HG02588 (cell line): ENCODE measurements around the gene RPS2.
A peak's percentile ranks its signal among the peaks of the same experiment; 100 is the strongest.
"Not testable (repeated sequence)": the region's sequence is repeated elsewhere in the genome, so short reads cannot be mapped to it uniquely, and the experiment has no call there.

Experiments used
- ATAC-seq: cut with Tn5 transposase; IDR thresholded peaks from one replicate; pipeline ENCODE4 v1.9.1; 2021; ENCODE audit warnings: mild to moderate bottlenecking, moderate library complexity; ENCODE audit not compliant: unreplicated experiment

RPS2 gene

DNA sequence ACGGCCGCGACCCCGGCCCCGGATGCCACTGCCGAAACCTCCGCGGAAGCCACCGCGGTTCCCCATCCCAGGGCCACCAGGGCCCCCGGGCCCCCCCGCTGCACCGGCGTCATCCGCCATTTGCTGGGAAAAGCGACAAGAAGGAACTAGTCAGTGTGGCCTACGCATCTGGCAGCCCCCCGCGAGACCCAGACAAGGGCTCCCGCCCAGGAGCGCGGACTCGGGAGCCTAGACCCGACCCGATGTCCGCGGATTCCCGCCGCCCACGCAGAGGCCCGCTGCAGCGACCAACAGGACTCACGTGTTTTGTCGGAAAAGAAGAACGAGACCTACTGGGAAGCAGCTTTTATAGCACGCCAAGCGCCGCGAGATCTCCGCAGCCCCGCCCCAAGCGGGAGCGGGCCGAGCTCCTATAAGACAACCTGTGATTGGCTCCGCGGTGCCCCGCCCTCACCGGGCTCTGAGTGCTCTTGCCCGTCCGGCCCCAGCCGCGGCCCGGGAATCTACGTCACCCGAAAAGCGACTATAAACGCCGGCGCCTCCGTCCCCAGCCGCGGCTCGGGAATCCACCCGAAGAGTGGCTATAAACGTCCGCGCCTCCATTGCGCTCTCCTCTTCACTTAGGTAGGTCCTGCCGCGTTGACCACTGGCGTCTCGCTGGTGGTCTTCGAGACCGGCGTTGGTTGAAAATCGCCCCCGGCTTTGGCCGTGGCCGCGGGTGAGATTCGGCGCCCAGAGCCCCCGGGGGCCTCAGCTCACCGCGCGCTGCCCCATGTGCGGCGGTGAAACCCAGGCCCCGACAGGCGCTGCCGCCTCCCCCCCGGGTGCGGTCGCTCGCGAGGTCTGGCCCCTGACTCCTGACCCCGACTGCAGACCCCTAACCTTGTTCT lies at the start of gene RPS2:
RPS2 (minus strand) TSS at position 321 of the 890 bp plus-strand sequence; CDS start at position 120, 201 bp downstream.
- peak; percentile 77 for ATAC-seq

DNA sequence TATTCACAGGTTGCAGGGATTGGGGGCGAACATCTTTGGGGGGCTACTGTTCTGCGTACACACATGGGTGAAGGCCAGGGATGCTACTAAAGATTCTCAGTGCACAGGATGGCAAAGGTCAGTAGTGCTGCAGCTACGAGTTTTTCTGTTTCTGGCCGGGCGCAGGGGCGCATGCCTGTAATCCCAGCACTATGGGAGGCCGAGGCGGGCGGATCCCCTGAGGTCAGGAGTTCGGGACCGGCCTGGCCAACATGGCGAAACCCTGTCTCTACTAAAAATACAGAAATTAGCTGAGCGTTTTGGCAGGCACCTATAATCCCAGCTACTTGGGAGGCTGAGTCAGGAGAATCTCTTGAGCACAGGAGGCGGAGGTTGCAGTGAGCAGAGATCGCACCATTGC lies 48.9 kb upstream of the RPS2 start:
- ATAC-seq: no peak

DNA sequence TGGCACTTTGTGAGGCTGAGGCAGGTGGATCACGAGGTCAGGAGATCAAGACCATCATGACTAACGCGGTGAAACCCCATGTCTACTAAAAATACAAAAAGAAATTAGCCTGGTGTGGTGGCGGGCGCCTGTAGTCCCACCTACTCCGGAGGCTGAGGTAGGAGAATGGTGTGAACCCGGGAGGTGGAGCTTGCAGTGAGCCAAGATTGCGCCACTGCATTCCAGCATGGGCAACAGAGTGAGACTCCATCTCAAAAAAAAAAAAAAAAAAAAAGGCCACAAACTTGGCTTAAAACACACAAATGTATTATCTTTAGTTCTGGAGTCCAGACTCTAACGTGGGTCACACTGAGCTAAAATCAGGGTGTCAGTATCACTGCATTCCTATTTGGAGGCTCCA lies 47.1 kb upstream of the RPS2 start:
- ATAC-seq: not testable (repeated sequence)

GRCh38 chr16:2009791-2010510 lies 45.3 kb upstream of the RPS2 start, which contains the start of gene ZNF598:
Gene ZNF598 (minus strand): TSS chr16:2009821.
- peak; percentile 83 for ATAC-seq

DNA sequence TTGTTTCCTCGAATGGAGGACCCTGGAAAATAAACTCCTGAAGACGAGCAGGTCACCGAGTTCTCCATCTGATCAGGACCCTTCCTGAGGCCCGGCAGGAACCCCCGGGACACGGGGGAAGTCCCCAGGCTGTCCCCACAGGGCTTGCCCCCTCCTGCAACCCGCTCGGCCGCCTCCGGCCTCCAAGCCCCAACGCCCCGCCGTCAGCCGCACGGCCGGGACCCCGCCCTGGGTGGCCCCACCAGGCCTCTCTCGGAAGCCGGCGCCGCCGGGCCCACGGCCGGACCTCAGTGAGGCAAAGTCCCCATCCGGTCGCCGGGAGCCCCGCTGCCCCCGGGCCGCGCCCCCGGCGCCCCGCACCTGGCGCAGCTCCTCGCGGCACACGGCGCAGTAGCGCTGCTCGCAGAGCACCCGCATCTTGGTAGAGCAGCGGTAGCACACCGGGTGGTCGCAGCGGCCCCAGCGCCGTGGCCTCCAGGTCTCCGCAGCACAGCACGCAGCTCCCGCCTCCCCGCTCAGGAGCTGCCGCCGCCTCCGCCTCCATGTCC lies 44.6 kb upstream of the RPS2 start:
- ATAC-seq: peak; percentile 27

GRCh38 chr16:2008631-2009163 lies 44.1 kb upstream of the RPS2 start:
- peak; percentile 1 for ATAC-seq

- no peak for ATAC-seq
Measured at GRCh38 chr16:2008009-2008526, 43.4 kb upstream of the RPS2 start.

DNA sequence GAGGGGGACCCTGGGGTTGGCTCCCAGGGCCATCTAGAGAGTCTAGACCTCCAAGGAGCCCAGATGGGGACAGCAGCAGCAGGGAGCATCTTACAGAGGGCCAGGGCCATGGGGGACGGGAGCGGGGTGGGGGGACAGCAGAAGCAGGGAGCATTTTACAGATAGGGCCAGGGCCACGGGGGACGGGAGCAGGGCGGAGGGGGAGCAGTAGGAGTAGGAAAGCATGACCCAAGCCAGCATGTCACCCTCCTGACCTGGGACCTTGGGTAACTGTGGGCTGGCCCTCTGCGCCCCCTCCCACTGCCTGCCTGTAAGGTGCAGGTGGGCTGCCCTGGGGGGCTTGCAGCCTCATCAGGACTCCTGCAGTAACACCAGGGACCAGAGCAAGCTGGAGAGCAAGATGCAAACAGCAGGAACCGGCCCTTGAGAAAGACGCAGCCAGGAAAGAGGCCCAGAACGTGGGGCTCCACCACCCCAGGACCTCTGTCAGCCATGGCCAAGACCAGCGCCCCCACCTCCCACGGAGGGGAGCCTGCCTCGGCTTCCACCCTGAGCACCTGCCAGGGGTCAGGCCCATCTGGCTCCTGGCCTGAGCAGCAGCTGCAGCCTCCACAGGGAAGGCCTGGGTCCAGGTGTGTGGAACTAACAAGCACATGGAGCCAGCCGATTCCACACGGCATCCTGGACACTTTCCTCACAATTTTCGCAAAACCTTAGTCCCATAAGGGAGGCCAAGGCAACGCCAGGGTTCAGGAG lies 42.6 kb upstream of the RPS2 start:
- ATAC-seq: no peak

- no peak for ATAC-seq
Measured at GRCh38 chr16:2006317-2006716, 41.7 kb upstream of the RPS2 start.

GRCh38 chr16:2005646-2006045 lies 41.0 kb upstream of the RPS2 start:
- no peak for ATAC-seq

GRCh38 chr16:2004795-2005517 lies 40.3 kb upstream of the RPS2 start:
- ATAC-seq: no peak

DNA sequence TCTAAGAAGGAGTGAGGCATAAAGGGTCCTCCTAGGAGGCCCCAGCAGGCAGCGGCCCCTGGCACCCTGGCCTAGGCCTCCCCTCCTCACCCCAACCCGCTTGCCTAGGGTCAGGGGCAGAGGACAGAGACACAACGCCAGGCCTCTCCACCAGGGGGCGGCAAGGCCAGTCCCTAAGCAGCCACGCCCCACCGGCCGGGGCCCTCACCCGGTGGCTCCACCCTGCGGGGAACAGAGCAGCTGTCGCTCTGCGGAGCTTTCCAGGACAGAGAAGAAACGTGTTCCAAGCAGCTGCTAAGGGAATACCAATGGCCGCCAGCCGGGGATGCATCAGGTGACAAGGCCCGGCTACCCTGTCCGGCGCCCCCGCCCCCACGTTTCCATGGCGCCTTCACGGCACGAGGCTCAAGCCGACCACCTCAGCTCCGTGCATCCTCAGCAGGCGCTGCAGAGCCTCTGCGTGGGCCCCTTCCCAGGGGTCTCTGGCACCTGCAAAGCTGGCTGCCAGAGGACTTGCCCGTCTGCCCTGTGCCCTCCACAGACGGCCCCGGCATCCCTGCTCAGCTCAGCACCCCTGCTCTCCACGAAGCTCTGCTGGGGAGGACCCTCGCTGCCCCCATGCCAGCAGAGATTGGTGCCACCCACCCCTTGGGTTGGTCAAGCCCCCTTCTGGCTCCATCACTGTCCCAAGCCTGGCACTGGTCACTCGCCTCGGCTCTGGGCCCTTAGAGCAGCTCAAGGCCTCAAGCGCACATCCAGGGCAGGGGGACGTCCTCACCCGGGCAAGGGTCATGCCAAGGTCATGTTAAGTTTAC lies 39.4 kb upstream of the RPS2 start:
- ATAC-seq: peak; percentile 49

DNA sequence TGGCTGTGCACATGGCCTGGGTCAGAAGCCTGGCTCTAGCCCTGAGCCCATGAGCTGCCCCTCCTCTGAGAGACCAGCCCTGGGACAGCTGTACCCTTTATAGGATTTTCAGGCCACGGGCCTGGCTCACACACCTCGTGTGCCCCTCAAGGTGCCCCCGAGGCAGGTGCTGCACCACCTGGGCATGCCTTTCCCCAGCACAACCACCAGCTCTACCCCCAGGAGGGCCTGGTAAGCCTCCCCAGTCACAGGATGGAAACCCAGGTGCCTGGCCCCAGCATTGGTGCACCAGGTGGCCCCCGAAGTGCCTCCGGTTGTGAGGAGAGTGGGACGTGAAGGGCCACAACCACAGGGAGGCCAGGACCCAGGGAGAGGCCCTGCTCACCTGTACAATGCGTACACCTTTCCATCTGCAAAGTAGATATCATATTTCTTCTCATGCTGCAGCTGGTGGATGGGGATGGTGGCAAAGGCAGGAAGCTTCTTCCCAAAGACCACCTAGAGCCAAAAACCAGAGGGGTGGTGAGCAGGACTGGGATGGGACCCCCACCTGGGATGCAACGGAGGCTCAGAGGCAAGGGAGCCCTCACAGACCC lies 38.7 kb upstream of the RPS2 start:
- ATAC-seq: no peak

DNA sequence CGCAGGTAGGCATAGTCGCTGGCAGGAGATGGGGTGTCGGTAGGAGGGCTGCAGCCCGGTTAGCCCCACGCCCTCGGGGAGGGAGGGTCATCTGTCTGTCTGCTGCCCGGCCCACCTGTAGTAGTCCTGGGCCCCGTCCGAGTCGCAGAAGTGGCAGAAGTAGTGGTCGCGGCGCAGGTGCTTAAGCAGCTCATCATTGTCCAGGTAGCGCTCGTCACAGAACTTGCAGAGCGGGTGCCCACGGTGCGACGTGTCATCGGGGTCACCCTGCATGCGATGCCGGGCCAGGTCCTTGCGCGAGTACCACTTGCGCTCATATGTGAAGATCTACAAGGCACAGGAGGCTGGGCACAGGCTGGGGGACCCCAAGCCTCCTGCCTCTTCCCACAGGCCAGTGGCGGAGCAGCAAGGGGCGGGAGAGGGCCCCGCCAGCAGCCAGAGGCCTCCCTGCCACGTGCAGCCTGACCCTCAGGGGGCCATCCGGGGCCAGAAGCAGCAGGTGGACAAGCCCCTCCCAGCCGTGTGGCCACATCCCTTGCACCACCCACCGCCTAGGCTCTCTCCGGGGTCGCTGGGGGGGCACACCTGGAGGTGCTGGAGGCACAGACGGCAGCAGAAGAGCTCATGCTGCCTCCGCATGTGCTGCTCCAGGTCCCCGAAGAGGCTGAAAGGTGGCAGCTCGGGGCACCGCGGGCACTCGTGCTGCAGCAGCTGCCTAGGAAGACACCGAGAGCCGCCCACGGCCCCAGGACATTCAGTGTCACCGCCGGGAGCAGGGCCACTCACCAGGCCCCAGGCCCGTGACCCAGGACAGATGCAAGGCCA lies 38.0 kb upstream of the RPS2 start:
- ATAC-seq: no peak

GRCh38 chr16:2001456-2002355 lies 37.1 kb upstream of the RPS2 start:
- ATAC-seq: no peak

GRCh38 chr16:2001035-2001434 lies 36.4 kb upstream of the RPS2 start:
- ATAC-seq: no peak
